ENCODE measurements around the gene AFAP1L2.

- TF ChIP-seq CTCF (IDR thresholded peaks at IDR 0.05) (no peak), POLR2A (IDR thresholded peaks at IDR 0.05) (no peak), POLR2AphosphoS5 (IDR thresholded peaks at IDR 0.05) (no peak)
These were observed 54.6 kb downstream of the AFAP1L2 start for GRCh38 chr10:114349522-114350215.

Measured in stomach (tissue), 4 donors.